HG02973 (cell line): ENCODE measurements around the gene DYNC1H1.

Experiments
- ATAC-seq: cut with Tn5 transposase; IDR thresholded peaks from one replicate; pipeline ENCODE4 v1.9.1; 2021; ENCODE audit warnings: moderate library complexity; ENCODE audit not compliant: unreplicated experiment

The DYNC1H1 gene

DNA sequence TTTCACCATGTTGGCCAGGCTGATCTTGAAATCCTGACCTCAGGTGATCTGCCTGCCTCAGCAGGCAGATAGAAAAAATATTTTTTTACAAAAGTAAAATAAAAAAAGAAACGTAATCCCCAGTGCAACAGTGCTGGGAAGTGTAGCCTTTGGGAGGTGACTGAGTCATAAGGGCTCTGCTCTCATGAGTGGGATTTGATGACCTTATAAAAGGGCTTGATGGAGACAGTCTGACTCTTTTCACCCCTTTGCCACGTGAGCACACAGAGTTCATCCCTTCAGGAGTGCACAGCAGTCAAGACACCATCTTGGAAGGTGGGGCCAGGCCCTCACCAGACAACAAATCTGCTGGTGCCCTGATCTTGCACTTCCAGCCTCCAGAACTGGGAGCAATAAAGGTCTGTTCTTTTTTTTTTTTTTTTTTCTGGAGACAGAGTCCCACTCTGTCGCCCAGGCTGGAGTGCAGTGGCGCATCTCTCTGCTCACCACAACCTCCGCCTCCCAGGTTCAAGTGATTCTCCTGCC is 24.7 kb upstream of the DYNC1H1 start:
- ATAC-seq, result no peak

- no peak for ATAC-seq
Observed at GRCh38 chr14:101944451-101944850, 19.9 kb upstream of the DYNC1H1 start.

- ATAC-seq, result no peak
Observed at GRCh38 chr14:101945171-101945570, 19.2 kb upstream of the DYNC1H1 start.

DNA sequence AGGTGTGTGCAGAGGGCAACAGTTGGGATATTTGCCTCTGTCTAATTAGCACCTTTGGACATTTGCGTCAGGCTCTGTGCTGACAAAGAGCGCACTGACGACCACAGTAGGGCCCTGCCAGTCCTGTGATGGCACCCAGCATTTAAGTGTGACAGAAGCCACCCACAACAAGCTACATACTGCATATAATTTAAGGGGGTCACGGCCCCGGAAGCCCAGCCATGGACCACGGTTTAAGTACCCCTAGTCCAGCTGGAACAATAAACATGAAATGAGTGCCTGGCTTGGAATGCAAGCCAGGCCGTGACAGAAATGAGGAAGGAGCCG is 16.8 kb upstream of the DYNC1H1 start:
- peak; percentile 6 for ATAC-seq

- ATAC-seq, result peak; percentile 95
Observed at GRCh38 chr14:101947904-101948665, 16.3 kb upstream of the DYNC1H1 start.

DNA sequence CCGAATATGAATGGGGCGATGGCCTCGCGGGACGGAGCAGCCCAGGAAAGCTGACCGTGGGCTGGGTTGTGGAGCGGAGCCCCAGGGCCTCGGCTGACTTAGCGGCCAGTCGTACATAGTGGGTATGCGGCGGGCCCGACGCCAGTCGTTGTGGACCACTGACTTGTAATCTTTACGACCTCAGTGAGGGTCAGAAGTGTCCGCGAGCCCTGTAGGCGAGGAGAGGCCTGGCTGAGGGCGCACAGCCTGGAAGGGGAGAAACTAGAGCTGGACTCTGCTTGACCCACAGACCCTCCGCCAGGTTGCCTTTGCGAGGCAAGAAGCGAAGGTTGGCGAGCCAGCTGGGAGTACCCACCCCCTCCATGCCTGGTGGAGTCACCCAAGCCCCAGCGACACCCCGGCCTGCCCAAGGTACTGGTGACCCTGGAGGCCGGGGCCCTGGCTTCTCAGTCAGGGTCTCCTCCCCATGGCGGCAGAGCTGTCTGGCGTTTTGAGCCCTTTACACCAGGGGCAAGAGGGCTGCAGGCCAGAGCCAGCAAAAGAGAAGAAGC is 15.6 kb upstream of the DYNC1H1 start:
- no peak for ATAC-seq

DNA sequence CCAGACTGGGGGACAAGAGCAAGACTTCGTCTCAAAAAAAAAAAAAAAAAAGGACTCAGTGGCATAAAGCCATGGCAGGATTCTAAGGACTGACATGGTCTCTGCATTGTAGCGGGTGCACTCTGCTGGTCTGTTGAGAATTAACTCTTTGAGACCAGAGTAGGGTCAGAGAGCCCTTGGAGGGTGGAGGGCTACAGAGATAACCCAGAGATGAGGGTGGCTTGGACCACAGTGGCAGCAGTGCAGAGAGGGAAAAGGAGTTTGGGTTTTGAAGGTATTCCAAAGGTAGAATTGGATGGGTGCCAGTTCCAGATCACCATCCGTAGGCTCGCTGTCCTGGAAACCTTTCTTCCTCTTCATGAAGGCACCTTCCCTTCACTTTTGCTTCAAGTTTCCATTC is 14.3 kb upstream of the DYNC1H1 start:
- no peak for ATAC-seq

DNA sequence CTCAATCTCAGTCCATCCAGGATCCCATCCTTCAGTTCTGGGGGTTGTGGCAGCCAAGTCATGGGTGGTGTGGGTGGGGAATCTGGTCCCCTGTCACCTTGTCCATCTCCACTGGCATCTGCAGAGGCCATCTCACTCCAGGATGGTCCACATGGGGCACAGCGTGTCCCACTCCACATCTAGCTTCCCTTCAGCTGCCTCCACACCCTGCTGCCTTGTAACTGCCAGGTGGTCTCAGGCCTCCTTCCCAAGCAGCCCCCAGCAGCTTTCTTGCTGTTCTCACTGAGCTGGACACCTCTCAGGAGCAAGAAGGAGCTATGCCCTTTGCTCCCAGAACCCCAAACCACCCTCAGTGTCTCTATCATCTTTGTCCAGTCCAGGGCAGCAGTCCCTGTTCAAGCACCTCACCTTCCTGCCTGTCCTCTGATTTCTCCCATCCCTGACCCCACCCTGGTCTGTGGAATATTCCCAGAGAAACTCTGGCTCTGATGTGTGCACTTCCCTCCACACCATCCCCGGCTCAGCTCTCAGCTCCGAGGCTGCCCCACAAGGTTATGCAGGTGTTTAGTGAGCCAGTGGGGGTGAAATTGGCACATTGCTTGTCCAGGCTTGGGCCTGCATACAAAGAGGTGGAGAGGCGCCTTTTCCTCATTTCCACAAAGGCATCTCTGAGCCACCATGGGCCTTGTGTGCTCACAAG is 13.7 kb upstream of the DYNC1H1 start:
- no peak for ATAC-seq

GRCh38 chr14:101953151-101953550 is 11.2 kb upstream of the DYNC1H1 start:
- no peak for ATAC-seq

DNA sequence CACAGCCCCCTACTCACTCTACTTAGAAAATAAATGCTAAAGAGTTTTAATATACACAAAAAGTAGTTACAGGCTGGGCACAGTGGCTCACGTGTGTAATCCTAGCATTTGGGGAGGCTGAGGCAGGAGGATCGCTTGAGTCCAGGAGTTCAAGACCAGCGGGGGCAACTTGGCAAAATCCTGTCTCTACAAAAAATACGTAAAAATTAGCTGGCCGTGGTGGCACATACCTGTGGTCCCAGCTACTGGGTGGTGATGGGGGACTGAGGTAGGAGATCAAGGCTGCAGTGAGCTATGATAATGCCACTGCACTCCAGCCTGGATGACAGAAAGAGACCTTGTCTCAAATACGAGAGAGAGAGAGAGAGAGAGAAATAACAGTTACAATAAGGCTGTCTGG is 9.9 kb upstream of the DYNC1H1 start:
- no peak for ATAC-seq

GRCh38 chr14:101955695-101956161 is 8.6 kb upstream of the DYNC1H1 start:
- no peak for ATAC-seq

DNA sequence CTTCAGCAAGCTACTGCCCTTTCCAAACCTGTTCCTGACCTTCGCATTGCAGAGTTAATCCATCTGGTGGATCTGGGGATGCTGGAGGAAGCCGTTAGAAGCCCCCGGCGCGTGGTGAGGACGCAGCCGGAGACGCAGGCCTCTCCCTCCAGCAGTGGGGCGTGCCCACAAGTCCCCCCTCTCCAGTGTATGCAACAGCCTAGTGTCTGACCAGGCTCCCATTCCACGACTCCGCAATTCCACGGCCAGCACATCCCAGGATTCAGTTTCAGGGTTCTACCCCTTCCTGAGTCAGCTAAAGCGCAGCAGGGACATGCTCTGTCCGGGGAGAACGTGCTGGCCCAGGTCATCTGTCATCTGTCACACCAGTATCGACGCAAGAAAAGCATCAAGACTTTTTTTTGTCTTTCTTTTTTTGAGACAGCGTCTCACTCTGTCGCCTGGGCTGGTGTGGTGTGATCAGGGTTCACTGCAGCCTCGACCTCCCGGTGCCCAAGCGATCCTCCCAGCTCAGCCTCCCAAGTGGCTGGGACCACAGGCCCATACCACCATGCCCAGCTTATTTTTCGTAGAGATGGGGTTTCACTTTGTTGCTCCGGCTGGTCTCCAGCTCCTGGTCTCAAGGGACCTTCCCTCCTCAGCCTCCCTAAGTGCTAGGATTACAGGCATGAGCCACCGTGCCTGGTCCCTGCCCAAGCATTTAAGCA is 8.0 kb upstream of the DYNC1H1 start:
- ATAC-seq, result no peak

GRCh38 chr14:101957406-101958234 is 6.8 kb upstream of the DYNC1H1 start:
- no peak for ATAC-seq

GRCh38 chr14:101958418-101959180 is 5.8 kb upstream of the DYNC1H1 start:
- no peak for ATAC-seq

GRCh38 chr14:101959277-101959676 is 5.1 kb upstream of the DYNC1H1 start:
- no peak for ATAC-seq

- no peak for ATAC-seq
Observed at GRCh38 chr14:101960225-101960624, 4.1 kb upstream of the DYNC1H1 start.

GRCh38 chr14:101961011-101961721 is 3.2 kb upstream of the DYNC1H1 start:
- ATAC-seq, result no peak

GRCh38 chr14:101961746-101962502 is 2.4 kb upstream of the DYNC1H1 start:
- no peak for ATAC-seq
